Measurements from ENCODE around the gene RERE. TPM values are rescaled to one million over a fixed set of nuclear protein-coding genes. Genes with fewer than 3 reads are reported as not detected.
"Not testable (repeated sequence)": the region's sequence is repeated elsewhere in the genome, so short reads cannot be mapped to it uniquely, and the experiment has no call there.

The RERE gene
- total RNA-seq, 1 experiment from 2014 or later = 14.9 TPM

DNA sequence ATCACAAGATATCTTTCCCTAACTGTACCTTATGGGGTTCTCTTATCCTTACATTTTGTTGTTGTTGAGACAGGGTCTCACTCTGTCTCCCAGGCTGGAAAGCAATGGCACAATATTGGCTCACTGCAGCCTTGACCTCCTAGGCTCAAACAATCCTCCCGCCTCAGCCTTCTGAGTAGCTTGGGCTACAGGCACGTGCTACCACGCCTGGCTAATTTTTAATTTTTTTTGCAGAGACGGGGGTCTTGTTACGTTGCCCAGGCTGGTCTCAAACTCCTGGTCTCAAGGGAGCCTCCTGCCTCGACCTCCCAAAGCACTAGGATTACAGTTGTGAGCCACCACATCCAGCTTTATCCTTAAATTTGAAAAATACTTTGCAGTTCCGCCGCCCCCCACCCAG lies 10.4 kb downstream of the RERE start:
- no peak for DNase-seq (ENCODE audit: low read depth)

DNA sequence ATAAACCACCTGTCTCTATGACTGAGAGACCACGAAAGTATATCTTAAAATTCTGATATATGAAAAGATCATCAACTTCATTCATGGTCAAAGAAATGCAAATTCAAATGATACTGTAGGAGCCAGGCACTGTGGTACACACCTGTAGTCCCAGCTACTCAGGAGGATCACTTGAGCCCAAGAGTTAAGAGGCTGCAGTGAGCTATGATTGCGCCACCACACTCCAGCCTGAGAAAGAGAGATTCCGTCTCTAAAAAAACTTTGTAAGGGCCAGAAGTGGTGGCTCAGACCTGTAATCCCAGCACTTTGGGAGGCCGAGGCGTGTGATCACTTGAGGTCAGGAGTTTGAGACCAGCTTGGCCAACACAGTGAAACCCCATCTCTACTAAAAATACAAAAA lies 17.0 kb downstream of the RERE start:
- no peak for DNase-seq (ENCODE audit: low read depth)

DNA sequence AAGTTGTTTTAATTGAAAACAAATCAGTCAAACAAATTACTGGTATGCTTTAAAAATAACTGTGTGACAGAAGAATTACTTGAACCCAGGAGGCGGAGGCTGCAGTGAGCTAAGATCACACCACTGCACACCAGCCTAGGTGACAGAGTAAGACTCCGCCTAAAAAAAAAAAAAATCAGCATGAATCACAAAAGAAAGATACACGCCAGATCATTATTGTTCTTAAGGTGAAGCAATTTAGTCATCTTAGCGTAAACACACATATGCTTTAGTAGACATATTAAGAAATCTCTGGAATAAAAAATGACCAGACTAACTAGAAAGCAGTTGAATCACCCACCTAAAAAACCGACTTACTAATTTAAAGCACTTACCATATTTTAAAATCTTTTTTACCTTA lies 20.2 kb downstream of the RERE start:
- DNase-seq (ENCODE audit: low read depth) = no peak

DNA sequence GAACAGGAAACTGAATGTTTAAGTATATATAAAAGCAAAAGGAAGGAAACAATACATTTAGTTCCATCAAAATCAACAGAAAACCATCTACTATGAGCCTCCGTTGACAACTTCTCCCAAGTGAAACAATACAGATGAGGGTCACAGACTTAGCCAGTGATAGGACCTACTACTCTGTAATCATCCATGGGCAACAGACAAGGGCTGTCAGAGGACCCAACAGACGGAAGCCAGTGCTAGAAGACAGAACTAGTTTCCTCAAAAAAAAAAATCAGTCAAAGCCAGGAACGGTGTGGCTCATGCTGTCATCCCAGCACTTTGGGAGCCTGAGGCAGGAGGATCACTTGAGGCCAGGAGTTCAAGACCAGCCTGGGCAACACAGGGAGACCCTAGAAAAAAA lies 20.6 kb downstream of the RERE start:
- DNase-seq (ENCODE audit: low read depth) = no peak

DNA sequence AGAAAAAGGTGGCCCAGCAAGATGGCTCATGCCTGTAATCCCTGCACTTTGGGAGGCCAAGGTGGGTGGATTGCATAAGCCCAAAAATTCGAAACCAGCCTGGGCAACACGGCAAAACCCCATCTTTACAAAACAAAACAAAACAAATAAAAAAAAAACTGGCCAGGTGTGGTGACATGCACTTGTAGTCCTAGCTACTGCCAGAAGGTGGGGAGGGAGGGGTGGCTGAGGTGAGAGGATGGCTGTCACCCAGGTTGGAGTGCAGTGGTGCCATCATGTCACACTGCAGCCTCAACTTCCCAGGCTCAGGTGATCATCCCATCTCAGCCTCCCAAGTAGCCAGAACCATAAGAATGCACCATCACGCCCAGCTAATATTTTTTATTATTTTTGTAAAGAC lies 22.8 kb downstream of the RERE start:
- DNase-seq (ENCODE audit: low read depth) = no peak

DNA sequence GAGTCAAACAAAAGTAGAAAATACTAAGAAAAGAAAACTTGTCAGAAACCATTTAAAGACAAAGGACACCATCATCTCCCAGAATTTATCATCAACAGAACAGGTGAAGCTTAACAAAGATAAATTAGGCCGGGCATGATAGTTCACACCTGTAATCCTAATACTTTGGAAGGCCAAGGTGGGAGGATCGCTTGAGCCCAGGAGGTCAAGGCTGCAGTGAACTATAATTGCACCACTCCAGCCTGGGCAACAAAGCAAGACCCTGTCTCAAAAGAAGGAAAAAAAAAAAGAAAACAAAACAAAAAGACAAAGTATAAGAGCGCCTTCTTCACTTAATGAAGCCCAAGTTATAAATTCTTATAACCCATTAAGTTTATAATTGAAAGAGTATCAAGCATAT lies 25.6 kb downstream of the RERE start:
- DNase-seq (ENCODE audit: low read depth) = no peak

DNA sequence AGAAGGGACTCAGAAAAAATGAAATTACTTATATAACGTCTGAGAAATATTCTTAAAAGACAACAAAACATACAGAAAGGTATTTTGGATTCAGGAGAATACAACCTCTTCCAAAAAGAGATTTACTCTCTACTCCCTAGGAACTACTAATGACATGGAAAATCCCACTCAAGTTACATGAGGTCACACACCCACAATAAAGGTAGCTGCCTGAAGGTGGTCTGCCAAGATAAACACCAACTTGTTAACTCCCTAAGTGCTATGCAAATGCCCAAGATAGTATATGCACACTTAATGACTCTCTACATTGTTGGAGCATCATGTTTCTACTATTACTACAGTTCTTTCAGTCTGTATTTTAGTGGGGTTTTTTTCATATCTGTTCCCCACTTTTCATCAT lies 26.5 kb downstream of the RERE start:
- DNase-seq (ENCODE audit: low read depth) = peak; percentile 54

DNA sequence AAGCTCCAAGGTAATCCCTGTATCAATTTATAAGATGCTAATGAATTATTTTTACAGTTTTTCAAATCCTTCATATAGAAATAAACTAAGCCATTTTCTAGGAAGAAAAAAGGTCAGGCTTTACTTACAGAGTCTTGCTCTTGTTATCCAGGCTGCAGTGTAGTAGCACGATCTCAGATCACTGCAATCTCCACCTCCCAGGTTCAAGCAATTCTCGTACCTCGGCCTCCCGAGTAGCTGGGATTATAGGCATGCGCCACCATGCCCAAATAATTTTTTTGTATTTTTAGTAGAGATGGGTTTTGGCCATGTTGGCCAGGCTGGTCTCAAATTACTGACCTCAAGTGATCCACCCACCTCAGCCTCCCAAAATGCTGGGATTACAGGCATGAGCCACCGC lies 27.0 kb downstream of the RERE start:
- no peak for DNase-seq (ENCODE audit: low read depth)

DNA sequence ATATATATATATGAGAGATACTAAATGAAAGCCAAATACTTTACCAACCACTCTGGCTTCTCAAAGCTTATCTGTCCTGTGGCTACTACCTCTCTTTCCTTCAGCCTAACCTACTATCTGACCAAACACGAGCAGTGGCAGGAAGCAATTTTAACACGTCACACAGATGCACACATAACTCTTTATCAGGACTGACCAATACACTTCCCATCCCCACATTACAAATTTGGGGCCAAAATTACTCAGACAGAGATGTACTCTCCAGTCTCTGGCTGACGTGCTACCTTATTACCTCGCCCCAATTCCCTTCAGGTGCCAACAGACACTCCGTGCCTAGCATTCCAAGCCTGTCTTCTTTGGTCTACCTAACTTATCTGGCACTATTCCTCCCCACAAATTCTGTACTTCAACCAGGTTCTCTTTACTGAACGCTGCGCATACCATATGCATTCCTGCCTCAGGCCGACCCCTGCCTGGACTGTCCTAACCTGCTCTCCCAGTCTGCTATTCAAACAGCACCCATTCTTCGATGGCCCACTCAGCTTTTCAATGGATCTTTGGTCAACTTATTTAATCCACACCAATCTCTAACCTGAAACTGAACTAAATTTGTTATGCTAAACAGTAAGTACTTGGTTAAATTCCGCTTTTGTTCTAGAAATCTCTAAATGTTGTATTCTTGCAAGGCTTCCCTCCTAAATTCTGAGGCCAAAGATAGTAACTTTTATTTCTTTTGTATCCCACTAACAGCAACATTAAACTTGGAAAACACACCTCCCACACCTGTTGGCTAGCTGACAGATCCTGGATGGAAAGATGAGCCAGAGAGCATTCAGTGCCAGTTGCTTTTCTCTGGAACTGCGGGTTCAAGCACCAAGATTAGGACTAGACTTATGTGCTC lies 27.9 kb downstream of the RERE start:
- no peak for DNase-seq (ENCODE audit: low read depth)

DNA sequence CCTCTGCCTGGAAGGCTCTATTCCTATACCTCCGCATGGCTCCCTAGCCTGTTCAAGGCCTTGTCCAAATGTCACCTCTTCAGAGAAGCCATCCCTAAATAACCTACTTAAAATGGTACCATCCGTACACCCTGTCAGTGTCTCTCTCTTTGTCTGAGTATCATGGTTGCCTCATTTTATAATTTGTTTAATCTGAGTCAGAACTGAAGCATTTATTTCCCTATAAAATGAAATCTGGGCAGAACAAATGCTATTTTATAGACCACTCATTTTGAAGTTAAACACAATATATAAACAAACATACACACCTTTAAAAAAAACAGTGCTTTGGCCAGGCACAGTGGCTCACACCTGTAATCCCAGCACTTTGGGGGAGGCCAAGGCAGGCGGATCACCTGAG lies 30.2 kb downstream of the RERE start:
- DNase-seq (ENCODE audit: low read depth) = no peak

DNA sequence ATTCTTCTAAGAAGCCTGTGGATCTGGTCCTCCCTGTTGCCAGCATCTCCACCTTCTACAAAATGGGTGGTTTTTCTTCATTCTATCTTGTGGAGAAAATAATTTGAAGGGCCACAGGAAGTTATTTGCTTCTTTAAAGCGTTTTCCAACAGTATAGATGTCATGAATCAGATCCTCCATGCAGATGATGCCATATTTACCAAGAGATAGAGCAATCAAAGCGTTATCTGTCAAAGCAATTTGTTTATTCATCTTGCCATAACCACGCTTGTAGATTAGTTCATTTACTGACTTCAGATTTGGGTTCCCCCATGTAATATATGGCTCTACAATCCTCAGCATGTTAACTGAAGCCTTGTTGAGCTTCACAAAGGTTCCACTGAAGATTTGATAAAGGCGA lies 31.2 kb downstream of the RERE start:
- DNase-seq (ENCODE audit: low read depth) = not testable (repeated sequence)

DNA sequence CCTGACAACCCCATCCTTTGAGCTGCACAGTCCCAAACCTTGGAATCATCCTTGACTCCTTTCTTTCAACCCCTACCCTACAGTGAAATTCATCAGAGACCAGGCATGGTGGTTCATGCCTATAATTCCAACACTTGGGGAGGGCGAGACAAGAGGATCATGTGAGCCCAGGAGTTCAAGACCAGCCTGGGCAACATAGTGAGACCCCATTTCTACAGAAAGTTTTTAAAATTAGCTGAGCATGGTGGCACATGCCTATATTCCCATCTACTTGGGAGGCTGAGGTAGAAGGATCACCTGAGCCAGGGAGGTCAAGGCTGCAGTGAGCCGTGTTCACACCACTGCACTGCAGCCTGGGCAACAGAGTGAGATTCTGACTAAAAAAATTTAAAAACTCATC lies 34.5 kb downstream of the RERE start:
- no peak for DNase-seq (ENCODE audit: low read depth)

DNA sequence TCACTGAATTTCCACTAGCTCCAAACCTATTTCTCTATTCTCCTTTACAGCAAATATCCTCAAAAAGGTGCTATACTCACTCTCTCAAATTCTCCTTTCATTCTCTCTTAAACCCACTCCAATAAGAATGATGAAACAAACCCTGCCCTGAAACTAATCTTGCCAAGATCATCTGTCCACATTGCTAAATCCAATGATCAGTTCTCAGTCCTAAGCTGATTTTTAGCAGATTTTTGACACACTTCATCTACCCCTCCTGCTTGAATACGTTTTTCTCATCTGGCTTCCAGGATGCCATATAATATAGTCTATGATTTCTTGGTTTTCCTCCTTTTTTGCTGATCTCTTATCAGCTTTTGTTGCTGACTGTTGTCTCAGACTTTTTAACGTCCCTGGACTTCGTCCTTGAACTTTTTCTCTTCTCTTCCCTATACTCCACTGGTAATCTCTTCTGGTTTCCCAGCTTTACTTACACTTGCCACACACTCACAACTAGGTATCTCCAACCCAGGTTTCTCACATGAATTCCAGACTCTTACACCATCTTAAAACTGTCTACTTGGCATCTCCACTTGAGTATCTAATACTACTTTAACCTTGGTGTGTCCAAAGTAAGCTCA lies 35.3 kb downstream of the RERE start:
- no peak for DNase-seq (ENCODE audit: low read depth)

DNA sequence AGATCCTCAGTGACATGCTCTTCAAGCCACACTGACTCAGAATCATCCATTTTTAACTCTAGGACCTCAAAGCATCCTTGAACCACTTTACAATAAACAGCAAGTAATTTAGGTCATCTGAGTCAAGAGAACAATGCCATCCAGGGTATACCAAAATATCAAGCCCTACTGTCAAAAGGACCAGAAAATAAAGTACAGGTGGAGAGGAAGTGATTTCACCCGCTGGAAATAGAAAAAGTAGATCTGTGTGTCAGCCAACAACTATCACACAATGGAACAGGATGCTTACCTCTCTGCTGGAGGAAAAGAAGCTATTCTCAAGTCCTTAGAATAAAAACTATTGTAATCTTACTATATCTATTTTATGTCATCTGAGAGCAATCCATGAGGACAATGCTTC lies 37.0 kb downstream of the RERE start:
- DNase-seq (ENCODE audit: low read depth) = no peak

DNA sequence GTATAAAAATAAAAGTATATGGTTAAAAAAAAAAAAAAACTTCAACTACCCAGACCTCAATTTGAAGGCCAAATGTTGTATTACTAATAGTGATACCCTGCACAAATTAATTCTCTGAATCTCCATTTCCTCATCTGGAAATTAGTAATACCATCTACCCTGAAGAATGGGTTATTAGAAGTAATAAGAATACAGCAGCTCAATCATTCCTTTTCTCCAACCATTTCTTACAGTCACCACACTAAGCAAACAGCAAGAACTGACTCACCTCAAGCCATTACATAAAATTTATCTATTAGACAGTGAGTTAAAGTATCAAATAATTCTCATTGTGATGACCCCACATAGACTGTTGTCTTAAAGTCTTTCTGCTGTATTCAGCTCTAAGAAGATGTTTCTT lies 39.6 kb downstream of the RERE start:
- DNase-seq (ENCODE audit: low read depth) = no peak

DNA sequence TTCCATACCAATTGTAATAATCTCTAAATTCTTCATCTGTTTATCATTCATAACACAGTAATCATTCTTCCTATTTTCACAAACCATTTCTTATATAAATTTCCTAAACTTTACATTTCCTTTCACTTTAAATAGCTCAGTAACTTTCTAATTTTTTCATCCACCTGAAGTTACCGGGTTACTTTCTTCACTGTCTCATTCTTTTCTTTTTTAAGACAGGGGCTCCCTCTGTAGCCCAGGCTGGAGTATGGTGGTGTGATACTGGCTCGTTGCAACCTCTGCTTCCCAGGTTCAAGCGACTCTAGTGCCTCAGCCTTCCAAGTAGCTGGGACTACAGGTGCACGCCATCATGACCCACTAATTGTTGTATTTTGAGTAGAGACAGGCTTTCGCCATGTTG lies 41.3 kb downstream of the RERE start:
- DNase-seq (ENCODE audit: low read depth) = no peak

DNA sequence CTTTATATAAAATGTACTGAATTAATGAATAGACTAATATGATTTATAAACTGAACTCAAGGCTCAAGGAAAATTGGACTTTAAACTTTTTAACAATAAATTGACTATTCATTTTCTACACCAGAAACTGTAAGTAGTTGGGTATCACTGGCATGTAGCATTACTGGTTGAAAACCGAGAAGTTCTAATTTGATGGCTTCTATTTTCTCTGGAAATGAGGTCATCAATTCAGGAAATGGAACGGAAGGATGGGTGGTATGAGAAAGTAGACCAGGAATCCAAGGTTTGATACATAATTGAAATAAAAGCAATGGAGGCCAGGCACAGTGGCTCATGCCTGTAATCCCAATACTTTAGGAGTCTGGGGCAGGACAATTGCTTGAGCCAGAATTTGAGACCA lies 50.4 kb downstream of the RERE start:
- no peak for DNase-seq (ENCODE audit: low read depth)

DNA sequence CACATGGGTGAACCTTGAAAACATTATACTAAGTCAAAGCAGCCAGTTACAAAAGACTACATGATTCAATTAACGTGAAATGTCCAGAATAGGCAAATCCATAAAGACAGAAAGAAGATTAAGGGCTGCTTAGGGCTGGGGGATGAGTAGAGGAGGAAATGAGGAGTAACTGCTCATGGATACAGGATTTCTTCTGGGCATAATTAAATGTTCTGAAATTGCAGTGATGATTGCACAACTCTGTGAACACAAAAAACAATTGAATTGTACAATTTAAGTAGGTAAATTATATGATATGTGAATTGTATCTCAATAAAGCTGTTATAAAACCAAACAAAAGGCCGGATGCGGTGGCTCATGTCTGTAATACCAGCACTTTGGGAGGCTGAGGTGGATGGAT lies 52.2 kb downstream of the RERE start:
- DNase-seq (ENCODE audit: low read depth) = no peak

DNA sequence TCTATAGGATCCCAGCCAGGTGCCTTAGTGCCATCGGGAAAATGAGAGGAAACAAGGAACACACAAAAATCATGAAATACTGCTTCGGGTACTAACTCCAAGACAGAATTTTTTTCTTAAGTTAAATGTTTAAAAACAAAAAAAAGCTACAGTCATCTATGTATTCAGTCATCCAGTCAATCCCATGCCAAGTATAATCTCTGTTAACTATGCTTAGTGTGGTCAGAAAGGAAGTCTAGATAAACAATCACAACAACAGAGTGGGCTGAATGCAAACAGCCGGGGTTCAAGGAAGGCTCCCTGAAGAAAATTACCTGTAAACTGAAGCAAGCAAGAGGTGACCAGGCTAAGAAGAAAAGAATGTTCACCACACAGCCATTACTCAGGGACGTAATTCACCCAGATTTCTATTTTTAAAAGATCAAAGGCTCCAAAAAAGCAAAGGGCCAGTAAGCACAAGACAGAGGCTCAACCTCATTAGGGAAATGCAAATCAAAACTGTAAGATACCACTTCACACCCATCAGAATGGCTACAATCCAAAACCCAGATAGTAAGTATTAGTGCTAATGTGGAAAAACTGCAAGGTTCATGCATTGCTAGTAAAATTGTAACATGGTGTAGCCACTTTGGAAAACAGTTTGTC lies 53.0 kb downstream of the RERE start:
- no peak for DNase-seq (ENCODE audit: low read depth)

DNA sequence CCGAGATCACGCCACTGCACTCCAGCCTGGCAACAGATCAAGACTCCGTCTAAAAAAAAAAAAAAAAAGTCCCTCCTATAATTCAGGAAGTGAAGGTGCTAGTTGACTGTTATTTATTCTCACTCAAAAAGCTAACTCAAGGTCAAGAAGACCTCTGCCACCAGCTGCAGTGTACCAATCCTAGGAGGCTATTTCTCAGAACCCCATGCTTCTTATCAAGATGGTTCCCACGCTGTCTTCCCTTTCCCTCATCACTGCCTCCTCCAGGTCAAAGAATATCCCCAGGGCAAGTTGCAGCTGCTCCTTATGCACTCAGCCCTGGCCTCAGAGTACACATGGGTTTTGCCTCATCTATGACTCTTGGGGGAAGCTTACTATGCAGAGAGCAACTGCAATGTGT lies 53.6 kb downstream of the RERE start:
- DNase-seq (ENCODE audit: low read depth) = peak; percentile 42

DNA sequence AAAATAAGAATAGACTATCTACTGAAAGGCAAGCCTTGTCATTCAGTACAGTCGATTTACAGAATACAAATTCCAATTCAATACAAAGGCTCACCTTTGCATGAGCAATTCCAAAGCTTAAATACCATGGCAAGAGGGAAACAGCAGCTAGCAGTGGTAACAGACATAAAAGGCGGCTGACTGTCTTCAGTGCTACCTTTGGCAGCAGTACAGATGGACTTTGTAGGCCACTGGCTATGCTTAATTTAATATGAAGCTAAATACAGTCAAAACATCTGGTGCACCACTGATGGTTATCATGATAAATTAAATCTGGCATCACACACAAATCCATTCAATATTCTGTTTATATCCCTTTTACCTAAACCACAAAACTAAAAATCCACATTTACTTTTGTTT lies 62.4 kb downstream of the RERE start:
- DNase-seq (ENCODE audit: low read depth) = no peak

DNA sequence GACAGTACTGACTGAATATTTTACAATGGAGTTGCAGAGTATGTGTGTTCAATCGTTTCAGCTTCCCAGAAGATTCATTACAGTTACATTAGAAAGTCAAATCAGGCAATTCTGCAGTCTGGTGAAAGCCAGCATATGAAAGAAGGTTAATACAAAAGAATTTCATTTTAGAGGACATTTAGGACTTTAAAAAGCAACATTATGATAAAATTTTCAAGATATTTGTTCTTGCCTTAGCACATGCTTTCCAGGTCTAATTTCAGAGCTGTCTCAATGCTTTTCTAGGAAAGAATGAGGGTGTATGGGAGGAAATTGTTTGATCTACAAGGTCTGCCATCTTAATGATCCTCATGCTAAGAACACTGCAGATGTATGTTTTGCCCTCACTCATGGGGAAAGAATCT lies 63.2 kb downstream of the RERE start:
- no peak for DNase-seq (ENCODE audit: low read depth)

DNA sequence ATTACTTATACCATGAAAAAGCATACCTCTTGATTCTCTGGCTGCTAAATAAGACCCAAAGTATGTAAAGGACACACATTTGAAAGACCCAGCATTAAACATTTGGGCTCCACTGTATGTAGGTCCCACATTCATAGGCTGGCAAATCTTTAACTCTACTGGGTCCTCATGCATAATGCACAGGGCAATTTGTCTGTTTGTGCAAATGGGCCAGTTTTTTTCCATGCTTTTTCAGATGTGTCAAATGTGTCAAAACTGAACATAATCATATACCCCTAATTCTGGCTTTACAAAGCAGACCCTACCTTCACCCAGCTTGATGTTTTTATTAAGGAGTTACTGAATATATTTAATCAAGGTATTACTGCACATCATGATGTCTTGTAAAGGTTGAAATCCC lies 63.7 kb downstream of the RERE start:
- DNase-seq (ENCODE audit: low read depth) = no peak
